ENCODE results near the gene DXO. TPM values are rescaled to one million over a fixed set of nuclear protein-coding genes. Genes with fewer than 3 reads are reported as not detected.

Gene DXO
- total and polyA plus RNA-seq, 2 of the 13 experiments (the other 11 are each of a cell fraction or from before 2014, with no cell fraction given): 18.6 to 26.2 TPM

- no peak for TF ChIP-seq FOXO4 (CRISPR knock-in tag; conservative IDR thresholded peaks at IDR 0.05)
- TF ChIP-seq ZNF230 (CRISPR knock-in tag; IDR thresholded peaks at IDR 0.05): no peak
- no peak for TF ChIP-seq ZNF367 (CRISPR knock-in tag; IDR thresholded peaks at IDR 0.05; ENCODE audit: borderline replicate concordance)
Observed at GRCh38 chr6:31966506-31966905, 5.4 kb downstream of the DXO start (continued).

- no peaks in the 10 kb centered on the region for H3K9me3 ChIP-seq (ENCODE audit: low read length)
- H3K4me1 ChIP-seq (ENCODE audit: insufficient read depth, low read length): peaks cover 9% of the 10 kb centered on the region
- no peaks in the 10 kb centered on the region for H4K20me1 ChIP-seq (ENCODE audit: insufficient read depth, low read length)
- in situ Hi-C loops (cut with HindIII; ENCODE audit: extremely low pct_ligation_motif_present, low pct_unique_long_range_greater_than_20kb) (no loop called here), intact Hi-C loops (cut with micrococcal nuclease; ENCODE audit: unreplicated experiment) (no loop called here)
- ATAC-seq (no peak), DNase-seq (ENCODE audit: low spot score) (no peak), FAIRE-seq (no peak)
- no peak overlapping the region for H3K9ac ChIP-seq (ENCODE audit: insufficient read depth, low read depth, low read length)
- H3K27me3 ChIP-seq (ENCODE audit: control insufficient read depth in 1 of 2, insufficient read depth in 2 of 2, low read length in 2 of 2): no peaks in the 10 kb centered on the region
- ChIA-PET POLR2A (interaction anchor here (0.8 to 1.7 kb wide), 2 partner anchors 8 to 20 kb away, joined by 3 to 5 read pairs; partner anchors contain the start of gene CFB), CTCF (ENCODE audit: low intra/inter-chr PET ratio, low total read pairs) (no interaction called here)
- no peak overlapping the region for H2AFZ ChIP-seq (ENCODE audit: low read length)
- 91% methylated on average over 10 of the region's 13 CpGs for whole genome bisulfite sequencing (ENCODE audit: low lambda C conversion rate)
- BruUV-seq (replicated peaks): no TSS peak
- peaks cover 57 to 91% of the 10 kb centered on the region in 2 experiments for H3K36me3 ChIP-seq (replicated peaks in 1 of 2; ENCODE audit: control insufficient read depth in 1 of 2, insufficient read depth in 2 of 2, low read length in 2 of 2)
- peaks cover 3% of the 10 kb centered on the region for H3K79me2 ChIP-seq (ENCODE audit: insufficient read depth, low read length)
- no peak overlapping the region for H3K4me2 ChIP-seq (ENCODE audit: low read depth, low read length)
- H3K27ac ChIP-seq (ENCODE audit: extremely low read length, insufficient read depth, low read length): no peak overlapping the region
- no peak for TF ChIP-seq TFE3 (CRISPR knock-in tag; IDR thresholded peaks at IDR 0.05)
- no peak for TF ChIP-seq ELF3 (CRISPR knock-in tag; IDR thresholded peaks at IDR 0.05)
- 0 out of 2 replicates have a peak, but pooled peaks have one; percentile 31 for TF ChIP-seq U2AF2 (IDR thresholded peaks at IDR 0.05; ENCODE audit: low read depth, low read length)
- peak; percentile 49 for TF ChIP-seq RBFOX2 (IDR thresholded peaks at IDR 0.05; ENCODE audit: low read depth, low read length)
- TF ChIP-seq ZNF768 (CRISPR knock-in tag; IDR thresholded peaks at IDR 0.05): peak; percentile 9; the same call in 1 of the 2 replicates
- peak; percentile 54 for TF ChIP-seq AGO2 (optimal IDR thresholded peaks at IDR 0.05; ENCODE audit: low read depth, low read length)
- H3K4me3 ChIP-seq (replicated peaks in 1 of 3; ENCODE audit: insufficient read depth in 1 of 3, low read depth in 2 of 3, low read length in 3 of 3): no peak overlapping the region
Observed at GRCh38 chr6:31965700-31966099, 6.2 kb downstream of the DXO start.

Measured in HepG2 (cell line).